NCI-H128 (cell line): ENCODE results near the gene RSBN1.
"Not testable (repeated sequence)": the region's sequence is repeated elsewhere in the genome, so short reads cannot be mapped to it uniquely, and the experiment has no call there.

Experiments
- DNase-seq: peaks from one replicate; lab custom pipeline; 2025; ENCODE audit not compliant: unreplicated experiment; lab: John Stamatoyannopoulos, UW

RSBN1 gene

DNA sequence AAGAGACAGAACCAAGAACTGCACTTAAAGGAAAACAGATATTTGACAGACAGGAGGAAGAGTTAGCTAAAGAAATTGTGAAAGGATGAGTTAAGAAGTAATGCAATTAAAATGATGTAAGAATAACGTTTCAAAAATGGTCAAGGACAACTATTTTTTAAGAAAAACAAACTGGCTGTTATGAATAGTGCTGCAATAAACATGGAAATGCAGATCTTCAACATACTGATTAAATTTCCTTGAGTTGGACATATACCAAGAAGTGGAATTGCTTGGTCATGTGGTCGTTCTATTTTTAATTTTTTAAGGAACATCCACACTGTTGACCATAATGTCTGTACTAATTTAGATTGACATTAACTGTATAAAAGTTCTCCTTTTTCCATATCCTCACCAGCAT, 29.9 kb downstream of the RSBN1 start:
- DNase-seq = no peak

DNA sequence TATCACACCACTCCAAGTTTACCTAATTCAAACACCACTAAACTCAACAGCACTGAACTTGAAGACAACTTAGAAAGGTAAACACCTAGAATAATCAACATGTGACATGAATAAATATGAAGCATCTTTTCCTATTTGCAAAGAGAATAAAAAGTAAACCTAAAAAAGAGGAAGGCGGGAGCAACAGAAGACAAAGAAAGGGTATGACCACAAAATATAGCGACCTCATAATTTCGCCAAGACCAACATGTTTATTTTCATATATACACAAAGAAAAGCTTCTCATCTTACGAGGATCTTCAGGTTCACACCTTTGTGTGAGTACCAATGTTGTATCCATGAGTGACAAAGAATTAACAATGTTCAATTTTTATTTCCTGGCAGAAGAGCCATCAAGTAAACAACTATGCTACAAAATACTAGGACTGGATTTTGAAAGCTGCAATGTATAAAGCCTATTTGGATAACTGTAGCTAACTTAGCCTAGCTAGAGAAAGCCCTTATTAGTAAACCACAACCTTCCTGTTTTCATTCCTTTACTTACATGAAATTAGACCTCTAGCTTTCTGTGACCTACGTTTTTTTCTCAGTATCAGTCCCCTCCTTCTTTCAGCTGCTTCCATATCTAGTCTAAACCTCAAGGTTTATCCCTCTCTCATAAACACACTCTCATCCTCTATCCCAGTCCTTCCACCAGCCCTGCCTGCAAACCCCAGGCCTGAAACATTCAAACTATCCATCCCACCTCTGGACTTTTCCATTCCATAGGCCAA, 31.7 kb downstream of the RSBN1 start:
- no peak for DNase-seq

DNA sequence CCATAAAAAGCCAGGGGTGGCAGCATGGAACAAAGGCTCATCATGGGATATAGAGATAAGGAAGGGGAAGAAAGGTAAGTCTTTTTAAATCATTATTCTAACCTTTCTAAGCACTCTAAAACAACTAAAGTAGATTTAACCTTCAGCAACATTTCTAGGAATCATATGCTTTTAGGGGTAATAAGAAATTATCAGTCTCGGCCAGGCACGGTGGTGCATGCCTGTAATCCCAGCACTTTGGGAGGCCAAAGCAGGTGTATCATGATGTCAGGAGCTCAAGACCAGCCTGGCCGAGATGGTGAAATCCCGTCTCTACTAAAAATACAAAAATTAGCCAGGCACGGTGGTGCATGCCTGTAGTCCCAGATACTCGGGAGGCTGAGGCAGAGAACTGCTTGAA, 32.7 kb downstream of the RSBN1 start:
- no peak for DNase-seq

DNA sequence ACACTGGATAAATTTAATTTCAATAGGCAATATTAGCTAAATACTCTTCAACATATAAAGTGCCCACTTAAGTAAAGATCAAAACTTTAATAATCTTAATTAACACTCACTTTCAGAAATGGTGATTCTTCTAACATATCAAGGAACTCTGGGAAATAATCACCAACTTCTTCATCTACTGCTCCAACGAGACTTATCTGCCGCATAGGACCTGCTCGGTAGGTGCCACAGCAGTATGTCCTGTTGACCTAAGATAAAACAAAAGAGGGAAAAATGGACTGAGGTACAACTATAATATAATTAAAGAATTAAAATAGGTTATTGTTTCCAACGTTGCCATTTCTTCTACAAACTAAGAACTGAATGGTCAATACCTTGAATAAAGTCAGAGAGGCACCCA, 34.7 kb downstream of the RSBN1 start:
- DNase-seq = no peak

DNA sequence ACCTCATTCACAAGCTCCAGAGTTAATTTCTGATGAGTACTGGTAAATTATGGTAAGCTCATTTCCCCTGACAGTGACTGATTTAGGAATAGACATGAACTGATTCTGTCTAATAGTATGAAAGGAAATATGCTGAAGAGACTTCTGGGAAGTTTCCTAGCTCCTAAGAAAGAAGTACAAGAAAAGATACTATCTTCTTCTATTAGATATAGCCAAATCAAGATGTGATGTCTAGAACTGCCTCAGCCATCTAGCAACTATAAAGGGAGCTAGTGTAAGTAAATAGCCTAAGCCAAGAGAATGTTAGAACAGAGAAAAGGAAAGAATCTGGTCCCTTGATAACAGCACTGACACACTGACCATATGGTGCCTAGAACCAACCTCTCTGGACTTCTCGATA, 42.2 kb downstream of the RSBN1 start:
- DNase-seq = no peak

DNA sequence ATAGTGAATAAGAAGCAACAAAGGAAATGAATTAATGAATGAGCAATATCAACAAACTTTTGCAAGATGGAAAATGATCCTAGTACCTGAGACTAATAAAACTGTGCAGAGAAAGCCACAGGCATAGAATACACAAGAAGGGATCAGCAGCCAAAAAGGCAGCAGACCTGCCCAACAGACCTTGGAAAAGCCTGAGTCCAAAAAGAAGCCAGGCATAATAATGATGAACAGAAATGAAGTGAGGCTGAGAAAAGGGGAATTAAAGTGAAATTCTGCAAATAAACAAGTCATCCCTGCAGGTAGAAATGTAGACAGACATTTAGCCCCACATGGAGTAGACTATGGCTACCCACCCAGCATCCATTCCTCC, 42.7 kb downstream of the RSBN1 start:
- DNase-seq = no peak

DNA sequence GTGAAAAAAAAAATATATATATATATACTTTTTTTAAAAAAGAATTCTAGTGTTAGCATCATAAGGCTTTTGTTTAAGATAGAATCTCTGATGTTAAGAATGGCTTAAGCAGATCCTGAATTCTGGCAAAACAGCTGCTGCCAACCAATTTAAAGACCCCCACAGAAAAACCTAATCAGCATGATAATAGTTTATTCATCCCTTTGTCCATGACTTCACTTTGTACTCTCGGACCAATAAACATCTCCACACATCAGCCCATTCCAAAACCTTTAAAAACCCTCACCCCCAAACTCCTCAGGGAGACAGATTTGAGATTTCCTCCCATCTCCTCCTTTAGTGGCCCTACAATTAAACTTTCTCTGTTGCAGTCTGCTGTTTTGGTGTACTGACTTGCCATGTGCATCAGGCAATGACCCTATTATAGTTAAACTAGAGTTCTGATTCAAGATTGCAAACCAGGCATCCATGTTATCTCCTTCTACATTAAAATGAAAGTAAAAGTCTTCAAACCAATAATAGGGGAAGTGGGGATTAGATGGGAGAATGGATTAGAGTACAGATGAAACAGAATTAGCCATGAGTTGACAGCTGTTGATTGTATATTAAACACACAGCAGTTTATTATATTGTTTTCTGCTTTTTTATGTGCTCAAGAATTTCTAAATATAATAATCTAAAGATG, 43.2 kb downstream of the RSBN1 start:
- no peak for DNase-seq

DNA sequence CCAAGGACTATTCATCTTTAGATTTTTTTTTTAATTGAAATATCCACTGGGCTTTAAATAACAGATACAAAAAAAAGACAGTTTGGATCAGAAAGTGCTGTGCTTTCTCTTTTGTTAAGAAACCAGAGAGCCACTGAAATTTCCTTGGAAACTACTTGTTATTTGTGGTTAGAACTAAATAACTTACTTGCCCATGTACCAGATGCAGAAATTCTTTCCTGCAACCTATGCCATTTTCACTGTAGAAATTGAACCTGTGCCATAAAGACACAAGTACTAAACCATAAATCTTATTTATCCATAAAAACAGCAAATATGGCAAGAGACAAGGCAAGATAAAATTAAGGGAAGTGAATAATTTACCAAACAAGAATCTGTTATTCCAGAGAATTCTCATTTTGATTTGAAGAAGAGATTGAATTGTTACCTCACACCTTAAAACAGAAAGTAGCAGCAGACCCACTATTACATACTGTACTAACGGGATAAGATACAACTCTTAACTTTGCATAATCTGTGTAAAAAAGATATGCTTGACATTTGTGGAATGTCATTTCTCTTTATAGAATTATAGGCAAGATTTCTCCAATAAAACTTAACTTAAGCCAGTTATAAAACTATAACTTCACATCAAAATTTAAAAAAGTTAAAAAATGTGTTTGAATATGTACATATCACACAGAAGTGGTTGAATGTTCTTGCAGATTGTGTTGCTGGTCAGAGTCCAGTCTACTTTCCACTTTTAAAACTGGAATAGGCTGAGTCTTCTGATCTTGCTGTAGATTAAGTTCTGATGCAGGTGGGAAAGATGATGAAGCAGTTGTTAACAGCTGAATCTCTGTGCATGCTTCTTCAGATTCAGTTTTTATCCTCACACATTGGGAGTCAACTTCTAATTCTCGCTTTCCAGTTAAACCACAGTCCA, 46.7 kb downstream of the RSBN1 start:
- no peak for DNase-seq

DNA sequence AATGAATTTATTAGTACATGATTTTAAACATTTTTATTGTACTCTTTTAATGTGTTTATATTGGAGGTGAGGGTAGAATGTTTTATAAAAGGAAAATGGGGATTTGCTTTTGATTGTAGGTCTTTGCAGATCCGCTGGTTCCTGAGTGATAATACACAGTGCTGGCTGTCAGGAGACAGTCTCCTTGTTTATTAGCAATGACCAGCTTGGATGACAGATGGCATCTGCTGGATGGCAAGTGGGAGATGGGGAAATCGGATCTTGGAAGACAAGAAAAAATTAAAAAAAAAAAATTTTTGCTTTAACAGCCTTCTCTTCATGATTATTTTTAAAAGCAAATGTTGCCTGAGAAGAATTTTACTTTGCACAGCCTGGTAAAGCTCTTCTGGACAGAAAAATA, 48.6 kb downstream of the RSBN1 start:
- DNase-seq = no peak

DNA sequence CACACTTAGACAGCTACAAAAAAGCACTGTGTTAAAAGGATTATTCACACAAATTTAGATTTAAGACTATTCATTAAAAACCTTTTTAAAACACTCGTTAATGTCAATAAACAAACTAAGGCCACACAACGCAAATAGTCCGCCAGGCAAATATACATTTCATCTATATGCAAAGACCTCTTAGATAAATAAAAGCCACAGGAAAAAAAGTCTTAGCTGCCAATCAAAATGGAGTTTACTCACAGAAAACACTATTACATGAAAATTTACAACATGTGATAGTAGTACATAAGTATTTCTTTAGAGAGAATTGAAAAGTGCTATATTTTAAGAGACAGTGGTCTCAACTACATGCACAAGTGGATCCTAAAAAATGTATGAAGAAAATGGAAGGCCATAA, 50.3 kb downstream of the RSBN1 start:
- DNase-seq = no peak

DNA sequence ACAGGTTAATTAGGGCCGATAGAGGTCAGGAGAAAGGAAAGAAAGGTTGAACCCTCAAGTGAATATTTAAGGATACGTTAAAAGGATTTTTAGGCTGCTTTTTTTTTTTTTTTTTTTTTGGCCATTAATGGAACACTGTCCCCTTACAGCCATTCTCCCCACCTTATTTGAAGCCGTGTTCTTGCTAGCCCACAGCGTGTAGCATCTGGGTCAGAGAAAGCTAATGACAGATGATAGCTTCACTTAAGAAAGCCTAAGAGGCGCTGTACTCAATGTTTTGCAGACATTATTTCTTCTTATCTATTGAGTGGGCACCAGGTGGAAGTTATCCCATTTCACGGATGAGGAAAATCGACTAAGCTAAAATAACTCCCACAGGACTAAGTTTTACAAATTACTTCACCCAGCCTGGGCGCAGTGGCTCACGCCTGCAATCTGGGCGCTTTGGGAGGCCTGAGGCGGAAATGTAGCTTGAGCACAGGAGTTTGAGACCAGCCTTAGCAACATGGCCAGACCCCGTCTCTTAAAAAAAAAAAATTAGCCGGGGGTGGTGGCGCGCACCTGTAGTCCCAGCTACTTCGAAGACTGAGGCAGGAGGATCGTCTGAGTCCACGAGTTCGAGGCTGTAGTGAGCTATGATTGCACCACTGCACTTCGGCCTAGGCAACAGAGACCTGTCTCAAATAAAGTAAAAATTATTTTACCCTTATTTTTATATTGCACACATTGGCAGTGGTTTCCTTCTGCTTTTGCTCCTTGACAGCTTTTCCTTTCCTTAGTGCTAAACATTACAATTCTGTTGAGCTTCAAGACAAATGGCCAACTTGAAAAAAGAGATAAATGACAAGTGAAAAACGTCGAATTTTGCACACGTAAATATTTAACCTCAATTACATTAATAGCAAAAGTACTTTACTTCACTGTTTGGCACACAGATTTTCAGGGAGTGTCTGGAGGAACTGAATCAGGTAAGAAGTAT, 51.9 kb downstream of the RSBN1 start:
- no peak for DNase-seq

DNA sequence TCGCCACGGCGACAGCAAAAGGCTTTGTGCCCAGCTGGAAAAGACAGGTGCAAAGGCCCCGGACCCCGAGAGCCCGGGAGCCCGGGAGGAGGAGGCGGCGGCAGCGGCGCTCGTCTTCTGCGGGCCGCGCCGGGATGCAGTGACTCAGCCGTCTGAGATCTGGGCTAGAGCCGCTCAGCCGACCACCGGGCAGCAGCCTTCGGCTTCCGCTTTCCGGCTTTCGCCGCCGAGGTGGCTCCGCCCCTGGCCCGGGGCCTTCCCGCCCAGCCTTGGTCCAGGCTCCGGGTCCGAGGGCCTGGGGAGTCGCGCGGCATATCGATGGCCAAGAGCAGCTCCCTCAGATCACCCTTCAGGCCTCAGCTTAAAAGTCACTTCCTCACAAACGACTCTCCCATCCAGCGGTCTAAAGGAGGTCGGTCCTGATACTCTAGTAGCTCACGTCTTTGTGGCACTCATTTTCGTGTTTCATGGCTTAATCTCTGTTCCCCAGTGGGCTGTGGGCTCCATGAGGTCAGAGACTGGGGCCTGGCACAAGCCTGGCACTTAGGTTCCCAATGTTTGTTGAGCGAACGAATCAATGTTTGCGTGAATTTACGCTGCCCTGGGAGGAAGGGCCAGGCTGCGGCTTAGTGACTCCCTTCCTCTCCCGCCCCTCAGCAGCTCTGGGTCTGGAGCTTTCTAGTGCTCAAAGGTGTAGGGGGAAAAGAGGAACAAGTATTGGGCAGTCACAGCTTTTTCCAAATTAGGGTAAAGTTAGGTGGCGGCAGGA, 52.8 kb downstream of the RSBN1 start, which contains the start of gene PHTF1:
TSS of gene PHTF1 (minus strand) at position 154 of the 769 bp plus-strand sequence. CDS start 783 bp downstream, outside the sequence.
- peak; percentile 26 for DNase-seq

DNA sequence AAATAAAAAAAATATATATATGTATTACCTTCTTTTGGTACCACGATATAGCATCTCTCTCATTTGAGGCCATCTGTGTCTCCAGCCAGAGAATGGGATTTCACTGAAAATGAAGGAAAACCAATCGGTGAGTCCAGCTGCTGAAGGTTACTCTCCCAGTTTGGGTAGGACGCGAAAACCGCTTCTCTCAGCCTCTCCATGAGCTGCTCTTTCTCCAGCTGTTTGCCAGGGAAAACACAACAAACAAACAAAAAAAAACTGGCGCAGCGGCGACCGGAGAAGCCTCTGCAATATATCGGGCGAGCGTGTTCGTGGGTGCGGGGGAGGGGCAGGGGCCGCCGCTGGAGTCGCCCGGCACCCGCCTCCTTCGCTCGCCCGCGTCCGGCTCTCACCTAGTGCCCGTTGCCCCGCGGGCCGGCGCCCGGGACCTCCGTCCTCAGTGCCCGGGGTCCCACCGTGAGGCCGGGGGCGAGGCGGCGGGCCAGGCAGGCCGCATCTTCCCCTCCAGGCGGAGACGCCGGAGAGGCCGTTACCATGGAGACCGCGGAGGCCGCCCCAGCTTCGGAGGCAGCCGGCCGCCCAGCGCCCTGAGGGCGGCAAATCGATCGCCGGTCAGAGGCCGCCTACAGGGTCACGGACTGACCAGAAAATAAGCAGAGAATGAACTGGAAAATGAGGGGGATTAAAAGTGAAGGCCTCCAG, 53.5 kb downstream of the RSBN1 start:
- DNase-seq = peak; percentile 35

DNA sequence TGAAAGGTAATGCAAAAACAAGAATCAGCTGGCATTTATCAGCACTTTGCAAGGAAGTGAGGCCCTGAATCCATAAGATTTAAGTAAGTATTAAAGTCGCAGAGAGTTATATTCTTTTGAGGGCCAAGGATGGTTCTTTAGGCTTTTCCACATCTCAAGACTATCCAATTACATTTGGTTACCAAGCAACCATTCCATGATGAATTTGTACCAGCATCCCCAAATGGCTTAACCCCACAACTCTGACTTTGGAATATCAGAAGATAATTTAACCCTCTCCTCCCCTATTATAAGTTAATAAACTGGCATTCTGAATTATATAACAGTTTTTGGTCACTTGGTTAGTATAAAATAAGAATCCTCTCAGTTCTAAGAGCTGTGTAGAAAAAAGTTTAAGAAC, 55.8 kb downstream of the RSBN1 start:
- no peak for DNase-seq

DNA sequence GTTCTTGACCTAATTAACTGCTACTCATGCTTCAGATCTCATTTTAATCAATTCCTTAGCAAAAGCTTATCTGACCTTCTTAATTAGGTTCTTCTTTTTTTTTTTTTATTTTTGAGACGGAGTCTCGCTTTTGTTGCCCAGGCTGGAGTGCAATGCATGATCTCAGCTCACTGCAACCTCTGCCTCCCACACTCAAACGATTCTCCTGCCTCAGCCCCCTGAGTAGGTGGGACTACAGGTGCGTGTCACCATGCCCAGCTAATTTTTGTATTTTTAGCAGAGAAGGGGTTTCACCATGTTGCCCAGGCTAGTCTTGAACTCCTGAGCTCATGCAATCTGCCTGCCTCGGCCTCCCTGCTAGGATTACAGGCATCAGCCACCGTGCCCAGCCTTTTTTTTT, 58.9 kb downstream of the RSBN1 start:
- DNase-seq = not testable (repeated sequence)

DNA sequence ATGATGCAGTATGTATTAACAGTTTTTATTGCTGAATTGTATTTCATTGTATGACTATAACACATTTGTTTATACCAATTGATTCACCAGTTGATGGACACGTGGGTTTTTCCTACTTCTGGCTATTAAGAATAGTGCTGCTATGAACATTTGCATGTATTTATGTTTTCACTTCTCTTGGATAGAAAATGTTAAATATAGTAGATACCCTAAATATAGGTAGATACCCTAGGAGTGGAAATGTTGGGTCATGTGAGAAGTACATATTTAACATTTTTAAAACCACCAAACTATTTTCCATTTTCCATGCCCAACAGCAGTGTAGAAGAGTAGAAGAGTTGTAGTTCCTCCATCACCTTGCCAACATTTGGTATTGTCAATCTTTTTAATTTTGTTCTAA, 60.8 kb downstream of the RSBN1 start:
- no peak for DNase-seq

DNA sequence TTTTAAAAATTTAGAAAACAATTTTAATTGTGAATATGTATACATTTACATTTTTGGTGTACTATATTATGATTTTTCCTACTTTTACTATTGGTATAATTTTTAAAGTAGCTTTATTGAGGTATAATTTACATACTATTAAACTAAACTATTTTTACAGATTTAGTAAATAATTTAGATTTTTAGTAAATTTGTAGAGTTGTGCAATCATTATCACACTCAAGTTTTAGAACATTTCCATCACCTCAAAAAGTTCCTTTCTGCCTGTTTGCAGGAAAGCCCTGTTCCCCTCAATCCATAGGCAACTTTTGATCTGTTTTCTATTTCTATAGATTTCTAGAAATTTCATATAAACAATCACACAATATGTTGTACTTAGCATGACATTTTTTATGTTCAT, 61.2 kb downstream of the RSBN1 start:
- DNase-seq = no peak

DNA sequence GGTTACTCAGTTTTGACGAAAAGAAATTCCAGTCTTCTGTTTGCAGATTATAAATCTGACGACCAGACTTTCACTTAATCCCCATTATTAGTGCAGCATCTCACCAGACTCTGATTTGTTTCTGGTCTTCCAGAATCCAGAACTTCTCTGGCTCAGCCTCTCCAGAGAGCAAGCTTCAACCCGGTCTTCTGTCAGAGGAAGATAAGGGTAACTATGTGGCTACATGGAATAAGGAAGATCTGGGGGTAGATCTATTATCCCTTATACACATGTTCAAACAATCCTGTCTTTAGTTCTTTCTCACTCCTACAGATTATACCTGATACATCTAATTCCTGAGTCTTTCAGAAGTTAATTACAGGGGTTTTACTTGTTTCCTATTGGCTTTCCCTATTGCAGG, 62.9 kb downstream of the RSBN1 start:
- no peak for DNase-seq

DNA sequence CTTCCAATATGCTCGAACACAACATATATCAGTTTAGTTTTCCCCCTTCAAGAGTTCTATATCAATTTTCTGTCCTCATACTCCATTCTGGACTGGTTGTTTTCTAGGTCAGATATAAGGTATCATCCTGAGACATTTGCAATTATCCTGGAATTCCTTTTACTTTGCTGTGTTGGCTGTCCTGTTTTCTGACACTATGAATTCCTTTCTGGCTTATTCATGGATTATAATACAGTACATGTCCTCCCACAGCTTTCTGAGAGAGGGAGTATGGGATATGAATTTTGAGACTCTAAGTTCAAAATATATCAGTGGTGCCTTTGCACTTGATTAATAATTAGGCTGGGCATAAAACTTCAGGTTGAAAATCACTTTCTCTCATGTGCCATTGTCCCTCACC, 64.9 kb downstream of the RSBN1 start:
- DNase-seq = no peak
